Hematopoietic multipotent progenitor cell treated with erythropoietin and hydrocortisone succinate and interleukin-3 and kit ligand, for 6 days (in vitro differentiated cells): ENCODE results near the gene GGT5.
A peak's percentile ranks its signal among the peaks of the same experiment; 100 is the strongest.
"Not testable (repeated sequence)": the region's sequence is repeated elsewhere in the genome, so short reads cannot be mapped to it uniquely, and the experiment has no call there.

Source experiments
- DNase-seq: peaks from one replicate; pipeline ENCODE4 v3.0.0-alpha.2; 2015

The GGT5 gene

GRCh38 chr22:24232124-24232523, 12.8 kb downstream of the GGT5 start:
- DNase-seq, result no peak

- no peak for DNase-seq
Measured at GRCh38 chr22:24231706-24232105, 13.2 kb downstream of the GGT5 start.

- peak; percentile 69 for DNase-seq
Measured at GRCh38 chr22:24230911-24231656, 13.8 kb downstream of the GGT5 start.

- no peak for DNase-seq
Measured at GRCh38 chr22:24225951-24226350, 18.9 kb downstream of the GGT5 start.

GRCh38 chr22:24225044-24225601, 19.8 kb downstream of the GGT5 start:
- no peak for DNase-seq

GRCh38 chr22:24224468-24224867, 20.4 kb downstream of the GGT5 start:
- no peak for DNase-seq

- DNase-seq, result no peak
Measured at GRCh38 chr22:24219750-24220149, 25.1 kb downstream of the GGT5 start.

- DNase-seq, result no peak
Measured at GRCh38 chr22:24217384-24217783, 27.5 kb downstream of the GGT5 start.

- DNase-seq, result no peak
Measured at GRCh38 chr22:24216541-24217209, 28.2 kb downstream of the GGT5 start.

- DNase-seq, result no peak
Measured at GRCh38 chr22:24214467-24215285, 30.2 kb downstream of the GGT5 start.

- DNase-seq, result not testable (repeated sequence)
Measured at GRCh38 chr22:24213111-24213510, 31.8 kb downstream of the GGT5 start.

- DNase-seq, result not testable (repeated sequence)
Measured at GRCh38 chr22:24211716-24212115, 33.2 kb downstream of the GGT5 start.

- not testable (repeated sequence) for DNase-seq
Measured at GRCh38 chr22:24210409-24210808, 34.5 kb downstream of the GGT5 start.

GRCh38 chr22:24209687-24210086, 35.2 kb downstream of the GGT5 start:
- DNase-seq, result no peak

- DNase-seq, result no peak
Measured at GRCh38 chr22:24209016-24209415, 35.9 kb downstream of the GGT5 start.

GRCh38 chr22:24208012-24208749, 36.7 kb downstream of the GGT5 start:
- DNase-seq, result peak; percentile 52

- peak; percentile 22 for DNase-seq
Measured at GRCh38 chr22:24207264-24208011, 37.4 kb downstream of the GGT5 start.

GRCh38 chr22:24206460-24207263, 38.2 kb downstream of the GGT5 start:
- DNase-seq, result peak; percentile 47

GRCh38 chr22:24205438-24206195, 39.3 kb downstream of the GGT5 start:
- no peak for DNase-seq

GRCh38 chr22:24203856-24204255, 41.0 kb downstream of the GGT5 start:
- DNase-seq, result not testable (repeated sequence)
